Kidney (tissue), 14 donors: ENCODE results near the gene CENATAC. TPM values are rescaled to one million over a fixed set of nuclear protein-coding genes. Genes with fewer than 3 reads are reported as not detected.

ENCODE experiments used
- DNase-seq, 5 donors: peaks; one replicate each; pipeline ENCODE4 v3.0.0-alpha.2; 2013 to 2020
- FAIRE-seq: peaks from 2 replicates; lab custom pipeline; 2012; peaks lifted over from hg19 to GRCh38; lab: Jason Lieb, UNC
- H3K27ac ChIP-seq, 2 donors: one replicate each; pipeline ENCODE4 v1.7.0; 2013; ENCODE audit warnings: low read depth in 2 of 2, low read length in 2 of 2, inconsistent platforms in 1 of 2
- H3K27me3 ChIP-seq: one replicate; pipeline ENCODE4 v1.7.1; 2013; ENCODE audit warnings: low read length, inconsistent platforms; ENCODE audit not compliant: control insufficient read depth, insufficient read depth
- H3K36me3 ChIP-seq, 3 donors: one replicate each; pipeline versions ENCODE4 v1.7.0 to v1.7.1; 2013; ENCODE audit warnings: low read length in 3 of 3, control low read depth in 1 of 3, inconsistent platforms in 1 of 3; ENCODE audit not compliant: insufficient read depth in 3 of 3, control insufficient read depth in 2 of 3
- H3K4me1 ChIP-seq, 3 donors: one replicate each; pipeline versions ENCODE4 v1.7.0 to v1.7.1; 2013; ENCODE audit warnings: low read length in 3 of 3, inconsistent platforms in 1 of 3, low read depth in 1 of 3; ENCODE audit not compliant: control insufficient read depth in 2 of 3, insufficient read depth in 2 of 3
- H3K4me3 ChIP-seq, 3 donors: one replicate each; pipeline versions ENCODE4 v1.7.0 to v1.8.1; 2013; ENCODE audit warnings: low read length in 3 of 3, control low read depth in 1 of 3, inconsistent platforms in 1 of 3
- H3K9ac ChIP-seq, 3 donors: one replicate each; pipeline versions ENCODE4 v1.7.0 to v1.7.1; 2013; ENCODE audit warnings: low read length in 3 of 3, control low read depth in 1 of 3, inconsistent platforms in 1 of 3
- H3K9me3 ChIP-seq, 3 donors: one replicate each; pipeline versions ENCODE4 v1.7.0 to v1.7.1; 2013; ENCODE audit warnings: low read length in 3 of 3, control low read depth in 1 of 3, inconsistent platforms in 1 of 3; ENCODE audit not compliant: control insufficient read depth in 2 of 3, insufficient read depth in 1 of 3
- CTCF ChIP-seq: IDR thresholded peaks from 3 replicates; pipeline ENCODE4 v1.5.1; 2012; ENCODE audit warnings: mild to moderate bottlenecking, moderate library complexity, borderline replicate concordance; ENCODE audit not compliant: insufficient read depth; ENCODE audit errors: extremely low read depth
- intact Hi-C: fragments of 100-400 bp; cut with DNase I; formaldehyde crosslinking; loops from one replicate; pipeline ENCODE4 v1.11.1; 2022
- polyA plus RNA-seq: library from polyadenylated mRNA; stranded (reverse); fragments of 350-450 nt; fragmentation: Illumina TruSeq; extraction: RNeasy Lipid Tissue Mini Kit (QIAGEN cat#74804); gene quantifications from one replicate; pipeline ENCODE4 v1.2.3, GENCODE V29; 2014; ENCODE audit warnings: low read depth, low replicate concordance; ENCODE audit not compliant: insufficient read depth
- total RNA-seq: library from RNA; stranded (reverse); fragmentation: NEBNext Ultra II Directional; extraction: Animal tissue kit (Norgen Biotek cat#: 25700); gene quantifications from one replicate; pipeline ENCODE4 v1.2.1, GENCODE V29; 2021
- donor health status: control.
- donor health status: control.
- donor health status: control.
- donor health status: control.
- donor health status: control.
- donor health status: DM: yes; HTN: yes; CAD: no.
- donor health status: Normal renal cell carcinoma (clear cell type).

Gene CENATAC
- total and polyA plus RNA-seq, 2 donors from 2014 or later: 19.8 to 45.0 TPM

DNA sequence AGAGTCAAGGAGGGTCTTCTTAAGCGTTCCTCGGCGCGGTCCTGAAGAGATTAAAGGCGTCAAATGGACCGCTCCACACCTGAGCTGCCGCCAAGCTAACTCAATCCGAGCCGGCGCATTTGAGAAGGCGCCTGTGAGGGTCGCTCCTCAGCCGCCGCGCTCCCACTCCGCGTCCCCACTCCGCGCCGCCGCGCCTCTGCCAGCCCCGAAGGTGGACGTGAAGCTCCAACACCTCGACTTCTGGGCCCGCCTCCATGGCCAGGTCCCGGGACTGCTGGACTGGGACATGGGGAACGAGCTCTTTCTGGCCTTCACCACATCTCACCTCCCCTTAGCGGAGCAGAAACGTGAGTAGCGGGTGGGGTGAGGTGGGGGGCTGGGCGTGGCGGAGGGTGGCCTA, 26.3 kb upstream of the CENATAC start, which contains the start of gene FOXR1:
TSS of gene FOXR1 (plus strand) at position 116 of the 400 bp plus-strand sequence. CDS start at position 287, 171 bp downstream.
- no peak within 1 kb of the TSS for H3K27ac ChIP-seq
- H3K9me3 ChIP-seq: no peaks in the 10 kb centered on the region
- H3K4me1 ChIP-seq: no peaks in the 10 kb centered on the region
- H3K36me3 ChIP-seq: no peaks in the 10 kb centered on the region
- H3K9ac ChIP-seq: no peak within 1 kb of the TSS
- no peak within 1 kb of the TSS for H3K4me3 ChIP-seq
- no peak for FAIRE-seq
- no peaks in the 10 kb centered on the region for H3K27me3 ChIP-seq
- no peak for TF ChIP-seq CTCF
- intact Hi-C loops: no loop called here
- no peak for DNase-seq

GRCh38 chr11:118973985-118974384, 24.0 kb upstream of the CENATAC start:
- H3K27me3 ChIP-seq: no peaks in the 10 kb centered on the region
- no peak overlapping the region for H3K9ac ChIP-seq
- no peak for TF ChIP-seq CTCF
- intact Hi-C loops: no loop called here
- no peaks in the 10 kb centered on the region for H3K36me3 ChIP-seq
- H3K27ac ChIP-seq: no peak overlapping the region
- H3K4me3 ChIP-seq: no peak overlapping the region
- FAIRE-seq: no peak
- no peak for DNase-seq
- H3K9me3 ChIP-seq: no peaks in the 10 kb centered on the region
- H3K4me1 ChIP-seq: no peaks in the 10 kb centered on the region

DNA sequence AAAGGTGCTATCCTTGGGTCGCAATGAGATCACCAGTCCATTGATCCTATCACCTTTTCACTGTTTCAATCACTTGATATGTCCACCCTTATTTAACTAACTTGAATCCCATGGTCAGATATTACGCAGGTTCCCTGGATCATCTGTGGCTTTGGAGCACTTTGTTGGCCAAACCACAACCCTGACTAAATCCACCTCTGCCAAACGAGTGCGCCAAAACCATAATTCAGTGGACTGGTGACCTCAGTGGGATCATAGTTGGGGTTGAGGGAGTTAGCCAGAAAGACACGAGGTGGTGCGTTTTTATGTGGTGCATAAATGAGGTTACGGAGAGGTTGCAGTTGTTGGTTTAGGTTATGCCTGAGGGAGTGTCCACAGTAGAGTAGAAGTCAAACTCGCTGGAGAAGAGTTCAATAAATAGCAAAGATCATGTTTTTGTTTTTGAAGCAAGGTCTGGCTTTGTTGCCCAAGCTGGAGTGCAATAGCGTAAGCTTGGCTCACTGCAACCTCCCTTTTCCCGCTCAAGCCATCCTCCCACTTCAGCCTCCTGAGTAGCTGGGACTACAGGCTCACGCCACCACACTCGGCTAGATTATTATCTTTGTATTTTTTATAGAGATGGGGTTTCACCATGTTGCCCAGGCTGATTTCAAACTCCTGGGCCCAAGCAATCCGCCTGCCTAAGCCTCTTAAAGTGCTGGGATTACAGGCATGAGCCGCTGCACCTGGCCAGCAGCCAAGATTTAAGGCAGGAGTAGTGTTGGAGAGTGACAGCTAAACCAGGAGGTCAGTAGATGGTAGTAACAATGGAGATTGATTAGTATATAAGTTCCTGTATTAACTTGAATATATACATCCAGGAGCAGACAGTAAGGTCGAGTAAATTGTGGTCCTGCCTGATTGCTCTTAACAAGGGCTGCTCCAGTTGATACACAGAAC, 21.9 kb upstream of the CENATAC start:
- no peak for TF ChIP-seq CTCF
- FAIRE-seq (no peak), DNase-seq (no peak)
- no peak overlapping the region for H3K27ac ChIP-seq
- intact Hi-C loops: no loop called here
- no peaks in the 10 kb centered on the region for H3K36me3 ChIP-seq
- no peak overlapping the region for H3K4me3 ChIP-seq
- no peaks in the 10 kb centered on the region for H3K9me3 ChIP-seq
- H3K27me3 ChIP-seq: no peaks in the 10 kb centered on the region
- H3K9ac ChIP-seq: no peak overlapping the region
- peaks cover 0 to 7% (median 0%) of the 10 kb centered on the region in 3 donors for H3K4me1 ChIP-seq
